Umbilical cord (tissue), 2 donors: ENCODE data around the gene MEP1B. TPM values are rescaled to one million over a fixed set of nuclear protein-coding genes. Genes with fewer than 3 reads are reported as not detected.
"Not testable (repeated sequence)": the region's sequence is repeated elsewhere in the genome, so short reads cannot be mapped to it uniquely, and the experiment has no call there.

Experiments
- DNase-seq: peaks from one replicate; pipeline ENCODE4 v3.0.0-alpha.2; 2015; ENCODE audit warnings: low spot score
- total RNA-seq: library from RNA; depleted of rRNA; stranded (reverse); fragments of >200 nt; gene quantifications from one replicate; pipeline ENCODE4 v1.2.3, GENCODE V29; 2014; ENCODE audit warnings: low replicate concordance; ENCODE audit not compliant: insufficient read depth

The MEP1B gene
- total RNA-seq, 1 donor from 2014 or later = 2.6 TPM

- no peak for DNase-seq
Observed at GRCh38 chr18:32209685-32210445, 20.0 kb downstream of the MEP1B start.

DNA sequence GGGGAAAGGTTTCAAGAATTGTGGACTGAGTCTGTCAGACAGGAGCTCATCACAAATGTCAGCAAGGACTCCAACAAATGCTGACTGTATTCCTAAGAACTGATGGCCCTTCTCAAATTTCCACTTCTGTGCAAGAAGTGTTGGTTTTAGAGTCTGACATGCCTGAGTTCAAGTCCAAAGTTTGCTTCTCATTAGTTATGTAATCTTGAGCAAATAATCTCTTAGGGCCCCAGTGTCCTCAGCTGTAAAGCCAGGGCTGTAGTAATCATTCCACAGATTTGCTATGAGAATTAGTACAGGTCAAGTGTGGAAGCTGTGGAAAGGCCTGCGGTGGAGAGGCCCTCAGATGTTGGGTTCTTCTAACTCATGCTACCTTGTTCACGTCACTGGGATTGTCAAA lies 23.9 kb downstream of the MEP1B start:
- no peak for DNase-seq

GRCh38 chr18:32216390-32216789 lies 26.6 kb downstream of the MEP1B start:
- no peak for DNase-seq

DNA sequence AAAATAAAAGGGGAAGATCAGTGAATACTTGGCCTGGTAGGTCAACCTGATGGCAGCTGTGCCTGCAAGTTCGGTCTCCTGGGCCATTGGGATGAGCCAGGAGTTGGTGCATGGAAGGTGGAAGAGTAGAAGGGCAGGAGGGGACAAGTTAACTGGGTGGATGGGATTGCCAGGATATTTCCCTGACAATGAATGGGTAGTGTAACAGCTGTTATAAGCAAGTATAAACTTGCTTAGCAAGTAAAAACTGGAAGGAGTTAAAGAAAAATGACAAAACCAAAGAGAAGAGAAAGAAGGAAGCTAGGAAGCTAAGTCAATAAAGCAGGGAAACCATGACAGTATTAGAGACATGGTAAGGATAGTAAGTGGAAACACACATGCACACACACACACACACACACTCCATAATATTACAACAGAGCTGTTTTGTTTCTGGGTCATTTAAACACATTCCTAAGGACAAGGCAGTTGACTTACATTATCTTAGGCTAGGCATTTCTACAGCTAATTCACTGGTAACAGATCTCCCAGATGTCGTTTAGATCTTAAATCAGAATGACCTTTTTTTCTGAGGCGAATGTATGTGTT lies 29.7 kb downstream of the MEP1B start:
- DNase-seq = no peak

DNA sequence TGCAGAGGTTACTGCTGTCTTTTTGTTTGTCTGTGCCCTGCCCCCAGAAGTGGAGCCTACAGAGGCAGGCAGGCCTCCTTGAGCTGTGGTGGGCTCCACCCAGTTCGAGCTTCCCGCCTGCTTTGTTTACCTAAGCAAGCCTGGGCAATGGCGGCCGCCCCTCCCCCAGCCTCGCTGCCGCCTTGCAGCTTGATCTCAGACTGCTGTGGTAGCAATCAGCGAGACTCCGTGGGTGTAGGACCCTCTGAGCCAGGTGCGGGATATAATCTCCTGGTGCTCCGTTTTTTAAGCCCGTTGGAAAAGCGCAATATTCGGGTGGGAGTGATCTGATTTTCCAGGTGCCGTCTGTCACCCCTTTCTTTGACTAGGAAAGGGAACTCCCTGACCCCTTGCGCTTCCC lies 43.5 kb downstream of the MEP1B start:
- DNase-seq = not testable (repeated sequence)

DNA sequence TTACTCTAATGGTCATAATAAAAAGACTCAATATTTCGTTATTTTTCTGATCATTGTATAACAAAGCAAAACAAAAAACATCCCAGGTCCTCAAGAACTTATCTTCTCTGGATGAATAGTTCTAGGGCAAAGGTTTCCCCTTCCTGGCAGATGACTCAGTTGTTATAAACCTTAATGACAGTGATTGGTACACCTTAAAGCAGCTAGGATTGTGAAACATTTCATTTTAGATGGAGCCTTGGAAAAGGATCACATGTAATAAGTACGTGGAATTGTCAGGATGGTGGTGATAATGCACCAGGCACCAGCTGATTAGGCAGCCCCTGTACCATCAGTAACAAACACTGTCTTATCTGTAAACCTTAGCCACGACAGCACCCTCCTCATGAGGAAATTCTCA lies 47.2 kb downstream of the MEP1B start:
- no peak for DNase-seq

DNA sequence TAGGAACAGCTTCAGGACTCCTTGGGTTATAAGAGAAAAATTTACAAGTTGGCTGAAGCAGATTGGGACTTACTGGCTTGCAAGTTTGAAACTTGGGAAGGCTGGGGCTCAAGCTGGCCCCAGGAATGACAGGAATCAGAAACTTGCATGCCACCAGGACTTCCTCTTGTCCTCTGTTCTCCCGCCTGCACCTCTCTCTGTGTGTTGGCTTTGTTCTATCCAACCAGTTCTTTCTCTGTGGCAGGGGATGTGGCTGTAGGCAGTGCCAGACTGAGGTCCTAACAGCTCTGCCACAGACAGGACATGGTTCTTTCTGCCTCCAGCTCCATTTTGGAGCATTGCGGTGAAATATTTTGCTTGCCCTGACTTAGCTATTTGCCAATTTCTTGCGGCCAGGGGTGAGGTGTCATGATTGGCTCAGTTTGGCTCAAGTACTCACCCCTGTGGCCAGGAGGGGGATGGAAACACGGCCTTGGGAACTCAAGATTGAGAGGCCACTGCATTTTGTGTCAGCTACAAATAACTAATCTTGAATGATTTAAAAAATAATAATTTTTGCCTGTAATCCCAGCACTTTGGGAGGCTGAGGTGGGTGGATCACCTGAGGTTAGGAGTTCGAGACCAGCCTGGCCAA lies 48.9 kb downstream of the MEP1B start:
- DNase-seq = no peak

- DNase-seq = no peak
Observed at GRCh38 chr18:32242395-32242794, 52.6 kb downstream of the MEP1B start.

GRCh38 chr18:32243358-32243757 lies 53.5 kb downstream of the MEP1B start:
- no peak for DNase-seq

DNA sequence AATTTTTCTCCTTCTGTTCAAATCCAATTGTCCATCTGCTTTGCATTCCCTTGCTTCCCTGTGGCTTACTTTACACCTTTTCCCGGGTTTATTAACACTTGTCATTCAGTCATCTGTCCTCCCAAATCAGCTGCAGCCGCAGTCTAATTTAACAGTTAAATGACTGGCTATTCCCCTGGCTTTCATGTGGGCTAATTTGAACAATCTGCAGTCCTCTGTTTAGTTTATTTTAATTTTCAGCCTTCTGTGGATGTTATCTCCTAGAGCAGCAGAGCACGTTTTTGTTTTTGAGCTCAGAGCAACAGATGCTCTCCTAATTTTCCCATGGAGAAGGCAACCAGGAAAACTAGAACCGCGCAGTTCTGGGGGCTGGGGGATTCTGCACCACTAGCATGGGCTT lies 55.0 kb downstream of the MEP1B start:
- DNase-seq = no peak

GRCh38 chr18:32249147-32249929 lies 59.5 kb downstream of the MEP1B start:
- no peak for DNase-seq

DNA sequence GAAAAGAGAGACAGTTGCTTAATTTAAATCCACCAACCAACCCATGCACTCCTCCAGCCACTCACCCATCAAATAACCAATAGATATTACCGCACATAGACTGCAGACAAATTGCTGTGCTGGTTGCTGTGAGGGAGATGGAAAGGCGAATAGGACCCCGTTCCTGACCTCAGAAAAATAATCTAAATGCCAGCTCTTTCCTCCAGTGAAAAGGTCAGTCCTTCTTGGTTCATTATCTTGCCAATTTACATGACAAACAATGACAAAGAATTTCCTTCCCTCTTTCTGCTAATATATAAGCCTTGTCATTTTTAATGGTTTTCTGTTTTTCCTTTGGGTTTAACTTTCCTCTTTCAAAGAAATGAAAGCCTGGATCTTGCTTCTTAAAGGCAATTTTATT lies 61.6 kb downstream of the MEP1B start:
- DNase-seq = no peak

DNA sequence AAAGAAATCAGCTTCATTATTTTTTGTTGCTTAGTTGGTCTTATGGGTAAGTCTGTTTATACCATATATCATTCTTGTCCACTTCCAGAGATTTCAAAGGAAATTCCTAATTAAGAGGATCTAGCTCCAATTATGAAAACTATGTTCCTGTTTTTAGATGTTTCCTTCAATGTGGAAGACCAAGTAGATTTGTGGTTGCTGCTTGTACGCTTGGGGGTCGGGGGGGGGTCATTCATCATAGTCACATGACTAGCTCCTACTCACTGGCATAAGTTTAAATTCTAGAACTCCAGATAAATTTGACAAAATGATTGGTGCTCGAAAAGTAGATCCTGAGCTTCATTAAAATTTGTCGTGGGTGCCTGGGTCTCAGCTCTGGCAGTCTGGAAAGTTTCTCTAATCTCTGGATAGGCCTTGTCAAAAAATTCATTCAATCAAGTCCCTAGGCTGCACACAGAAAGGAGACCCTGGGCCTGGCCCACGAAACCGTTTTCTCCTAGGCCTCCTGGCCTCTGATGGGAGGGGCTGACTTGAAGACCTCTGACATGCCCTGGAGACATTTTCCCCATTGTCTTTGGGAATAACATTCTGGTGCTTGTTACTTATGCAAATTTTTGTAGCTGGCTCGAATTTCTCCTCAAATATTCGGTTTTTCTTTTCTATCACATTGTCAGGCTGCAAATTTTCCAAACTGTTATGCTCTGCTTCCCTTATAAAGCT lies 62.5 kb downstream of the MEP1B start:
- no peak for DNase-seq

GRCh38 chr18:32255570-32255969 lies 65.7 kb downstream of the MEP1B start:
- no peak for DNase-seq

GRCh38 chr18:32257084-32257785 lies 67.4 kb downstream of the MEP1B start:
- DNase-seq = no peak

DNA sequence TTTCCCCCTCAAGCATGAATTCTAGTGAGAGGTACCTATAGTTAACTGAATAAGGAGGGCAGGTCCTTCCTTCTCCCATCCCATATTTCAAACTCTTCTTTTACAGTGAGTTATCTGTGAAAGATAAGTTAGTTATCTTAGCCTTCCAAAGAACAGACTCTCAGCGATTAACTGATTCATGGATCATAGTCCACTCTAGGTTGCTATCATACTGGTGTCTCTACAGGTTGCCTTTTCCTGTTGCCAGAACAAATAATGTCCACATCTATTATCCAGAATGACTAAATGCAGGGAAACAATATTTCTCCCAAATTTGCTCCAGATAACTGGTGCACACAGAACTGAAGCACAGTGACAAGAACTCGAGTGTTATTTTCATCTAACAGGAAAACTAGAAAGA lies 68.3 kb downstream of the MEP1B start:
- no peak for DNase-seq

DNA sequence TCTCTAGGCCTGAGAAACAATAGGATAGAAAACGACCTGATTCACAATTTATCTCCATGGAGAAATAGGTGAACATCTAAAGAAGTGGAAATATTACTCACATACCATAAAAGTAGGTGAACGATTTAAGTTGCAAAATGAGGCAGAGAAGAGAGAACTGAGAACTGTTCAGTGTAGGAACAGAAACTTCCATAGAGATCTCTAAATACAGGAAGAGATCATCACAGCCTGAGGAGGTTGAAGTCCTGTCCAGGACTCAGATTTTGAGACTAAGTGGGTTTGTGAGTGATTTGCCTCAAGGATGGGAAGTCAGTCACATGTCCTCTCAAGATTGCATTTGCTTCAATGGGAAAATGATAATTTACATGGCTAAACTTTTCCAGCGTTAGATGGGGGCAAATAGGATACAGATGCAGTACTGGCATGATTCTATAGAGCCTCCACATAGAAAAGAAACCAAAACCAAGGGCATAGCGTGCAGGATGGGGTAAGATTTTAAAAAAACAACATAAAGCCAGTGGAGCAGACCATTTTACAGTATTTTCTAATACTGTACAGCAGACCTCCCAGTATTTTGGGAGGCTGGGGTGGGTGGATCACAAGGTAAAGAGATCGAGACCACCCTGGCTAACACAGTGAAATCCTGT lies 68.8 kb downstream of the MEP1B start:
- DNase-seq = no peak

- DNase-seq = no peak
Observed at GRCh38 chr18:32259553-32259952, 69.7 kb downstream of the MEP1B start.

GRCh38 chr18:32261003-32261402 lies 71.2 kb downstream of the MEP1B start:
- DNase-seq = no peak

GRCh38 chr18:32262092-32262491 lies 72.3 kb downstream of the MEP1B start:
- no peak for DNase-seq
